Suprapubic skin (tissue), 4 donors: ENCODE results near the gene PPP4R2.
"Not testable (repeated sequence)": the region's sequence is repeated elsewhere in the genome, so short reads cannot be mapped to it uniquely, and the experiment has no call there.

ENCODE experiments used
- CTCF ChIP-seq, 2 donors: fragments of 200-600 bp in 1 of 2; fragments of 450-650 bp in 1 of 2; sonication (generic) in 1 of 2; IDR thresholded peaks; one replicate each; pipeline ENCODE4 v1.5.1; 2016 to 2019; ENCODE audit warnings: antibody characterized with exemption in 2 of 2, mild to moderate bottlenecking in 1 of 2, moderate library complexity in 1 of 2
- EP300 ChIP-seq: sonication (generic); formaldehyde crosslinking; IDR thresholded peaks from one replicate; pipeline ENCODE4 v1.6.1; 2017; ENCODE audit warnings: antibody characterized with exemption
- POLR2A ChIP-seq, 2 donors: fragments of 450-650 bp; IDR thresholded peaks; one replicate each; pipeline ENCODE4 v1.6.1; 2017; ENCODE audit warnings: antibody characterized with exemption in 2 of 2, mild to moderate bottlenecking in 2 of 2, moderate library complexity in 2 of 2
- POLR2AphosphoS5 ChIP-seq, 3 donors: sonication (generic); formaldehyde crosslinking; IDR thresholded peaks; one replicate each; pipeline ENCODE4 v1.6.1; 2017; ENCODE audit warnings: antibody characterized with exemption in 3 of 3

- TF ChIP-seq POLR2AphosphoS5 (IDR thresholded peaks at IDR 0.05); POLR2A (IDR thresholded peaks at IDR 0.05); CTCF (IDR thresholded peaks at IDR 0.05); EP300: not testable (repeated sequence)
These were observed 6.4 kb downstream of the PPP4R2 start for GRCh38 chr3:73003050-73003449.
